Large intestine (tissue), 3 donors: ENCODE measurements around the gene PSMB8. TPM values are rescaled to one million over a fixed set of nuclear protein-coding genes. Genes with fewer than 3 reads are reported as not detected.
"Not testable (repeated sequence)": the region's sequence is repeated elsewhere in the genome, so short reads cannot be mapped to it uniquely, and the experiment has no call there.

ENCODE experiments used
- DNase-seq, 2 donors: peaks; one replicate each; pipeline versions ENCODE4 v3.0.0 to v3.0.0-alpha.2; 2013
- H3K27ac ChIP-seq: one replicate; pipeline ENCODE4 v1.5.1; 2013; ENCODE audit warnings: low read length
- H3K27me3 ChIP-seq: 2 replicates; pipeline ENCODE4 v1.6.1; 2013; ENCODE audit warnings: low read length; ENCODE audit not compliant: control insufficient read depth, insufficient read depth
- H3K36me3 ChIP-seq: 2 replicates; pipeline ENCODE4 v1.6.1; 2013; ENCODE audit warnings: low read length; ENCODE audit not compliant: control insufficient read depth, insufficient read depth
- H3K4me1 ChIP-seq: one replicate; pipeline ENCODE4 v1.6.1; 2013; ENCODE audit warnings: low read length; ENCODE audit not compliant: control insufficient read depth, insufficient read depth
- H3K4me3 ChIP-seq: one replicate; pipeline ENCODE4 v1.5.1; 2013; ENCODE audit warnings: low read length
- H3K9me3 ChIP-seq: one replicate; pipeline ENCODE4 v1.6.1; 2013; ENCODE audit warnings: mild to moderate bottlenecking, low read depth, low read length, moderate library complexity; ENCODE audit not compliant: control insufficient read depth
- WGBS: methylation state at CpG from one replicate; pipeline ENCODE4 v1.1.5; 2013; ENCODE audit warnings: low lambda C conversion rate; ENCODE audit not compliant: insufficient coverage; 5-methylcytosine and 5-hydroxymethylcytosine counted together
- polyA plus RNA-seq: library from polyadenylated mRNA; unstranded; fragments of 120-200 nt; gene quantifications from one replicate; pipeline ENCODE4 v1.2.1, GENCODE V29; 2013

The PSMB8 gene
- polyA plus RNA-seq, 1 donor, result 47.3 TPM

DNA sequence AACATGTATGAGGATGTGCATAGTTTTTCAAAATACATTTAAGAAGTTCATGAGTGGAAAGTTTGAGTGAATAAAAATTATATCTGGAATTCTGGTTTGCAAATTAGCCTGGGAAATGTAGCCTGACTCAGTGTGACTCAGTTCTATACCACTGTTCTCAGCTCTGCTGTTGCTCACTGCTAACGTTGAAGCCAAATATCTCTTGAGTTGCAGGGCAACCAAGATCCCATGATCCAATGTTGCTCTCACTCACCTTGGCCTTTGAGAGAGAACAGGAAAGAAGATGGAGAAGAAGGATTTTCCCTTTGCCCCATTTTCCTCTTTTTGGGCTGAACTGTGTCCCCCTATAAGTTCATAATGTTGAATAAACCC is 39.0 kb upstream of the PSMB8 start:
- no CpG with 5 or more reads among the region's 1 CpG for WGBS
- no peak overlapping the region for H3K27ac ChIP-seq
- H3K9me3 ChIP-seq, result peaks cover 3% of the 10 kb centered on the region
- no peak overlapping the region for H3K4me3 ChIP-seq
- H3K4me1 ChIP-seq, result no peaks in the 10 kb centered on the region
- H3K27me3 ChIP-seq, result peaks cover 41% of the 10 kb centered on the region
- DNase-seq, result no peak
- H3K36me3 ChIP-seq, result no peaks in the 10 kb centered on the region

- H3K27ac ChIP-seq, H3K36me3 ChIP-seq, DNase-seq, H3K4me3 ChIP-seq, H3K9me3 ChIP-seq, H3K4me1 ChIP-seq: not testable (repeated sequence)
- no CpG with 5 or more reads among the region's 3 CpGs for WGBS
- H3K27me3 ChIP-seq, result peaks cover 43% of the 10 kb centered on the region
These were observed 37.1 kb upstream of the PSMB8 start for GRCh38 chr6:32880962-32881361.

DNA sequence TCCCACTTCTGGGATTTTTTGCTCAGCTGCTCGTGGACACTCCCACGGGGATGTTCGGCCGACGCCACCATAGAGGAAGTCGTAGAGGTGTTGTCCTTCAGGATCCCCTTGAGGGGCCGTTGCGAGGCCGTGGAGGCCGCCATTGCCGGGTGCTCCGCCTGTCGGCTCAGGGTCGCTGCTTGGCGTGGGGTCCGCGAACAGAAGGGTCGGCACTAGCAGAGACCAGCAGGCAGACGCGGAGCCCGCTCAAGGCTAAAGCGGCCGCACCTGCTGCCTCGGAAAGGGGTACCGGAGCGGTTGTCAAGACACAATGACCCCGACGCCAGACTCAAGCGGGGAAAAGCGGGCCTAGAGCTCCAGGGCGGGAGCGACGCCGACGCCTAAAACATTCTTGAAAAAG is 35.8 kb upstream of the PSMB8 start:
- H3K27me3 ChIP-seq, result peaks cover 43% of the 10 kb centered on the region
- H3K27ac ChIP-seq, result no peak overlapping the region
- no peaks in the 10 kb centered on the region for H3K36me3 ChIP-seq
- WGBS, result 20% methylated on average over 1 of the region's 35 CpGs
- peaks cover 3% of the 10 kb centered on the region for H3K9me3 ChIP-seq
- H3K4me3 ChIP-seq, result no peak overlapping the region
- H3K4me1 ChIP-seq, result no peaks in the 10 kb centered on the region
- DNase-seq, result no peak

GRCh38 chr6:32876603-32877002 is 32.8 kb upstream of the PSMB8 start:
- Histone ChIP-seq H3K4me3 (no peak overlapping the region), H3K27ac (no peak overlapping the region), H3K36me3 (no peaks in the 10 kb centered on the region), H3K27me3 (peaks cover 26% of the 10 kb centered on the region), H3K9me3 (peaks cover 3% of the 10 kb centered on the region), H3K4me1 (no peaks in the 10 kb centered on the region)
- DNase-seq, result no peak
- WGBS, result 73% methylated on average over 2 of the region's 2 CpGs

DNA sequence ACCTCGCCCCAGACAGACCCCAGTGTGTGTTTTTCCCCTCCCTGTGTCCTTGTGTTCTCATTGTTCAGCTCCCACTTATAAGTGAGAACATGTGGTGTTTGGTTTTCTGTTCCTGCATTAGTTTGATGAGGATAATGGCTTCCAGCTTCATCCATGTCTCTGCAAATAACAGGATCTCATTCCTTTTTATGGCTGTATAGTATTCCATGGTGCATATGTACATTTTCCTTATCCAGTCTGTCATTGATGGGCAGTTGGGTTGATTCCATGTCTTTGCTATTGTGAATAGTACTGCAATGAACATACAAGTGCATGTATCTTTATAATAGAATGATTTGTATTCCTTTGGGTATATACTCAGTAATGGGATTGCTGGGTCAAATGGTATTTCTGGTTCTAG is 30.1 kb upstream of the PSMB8 start:
- H3K4me3 ChIP-seq, H3K4me1 ChIP-seq, H3K27ac ChIP-seq, H3K9me3 ChIP-seq, DNase-seq, H3K36me3 ChIP-seq: not testable (repeated sequence)
- WGBS, result no CpG with 5 or more reads among the region's 1 CpG
- H3K27me3 ChIP-seq, result peaks cover 13% of the 10 kb centered on the region

- H3K36me3 ChIP-seq, result no peaks in the 10 kb centered on the region
- no peak overlapping the region for H3K4me3 ChIP-seq
- H3K27ac ChIP-seq, result no peak overlapping the region
- peak; percentile 63 for DNase-seq
- peaks cover 28% of the 10 kb centered on the region for H3K27me3 ChIP-seq
- WGBS, result 0% methylated on average over 5 of the region's 5 CpGs
- no peaks in the 10 kb centered on the region for H3K9me3 ChIP-seq
- H3K4me1 ChIP-seq, result peaks cover 4% of the 10 kb centered on the region
These were observed 24.5 kb upstream of the PSMB8 start for GRCh38 chr6:32868257-32868788.

DNA sequence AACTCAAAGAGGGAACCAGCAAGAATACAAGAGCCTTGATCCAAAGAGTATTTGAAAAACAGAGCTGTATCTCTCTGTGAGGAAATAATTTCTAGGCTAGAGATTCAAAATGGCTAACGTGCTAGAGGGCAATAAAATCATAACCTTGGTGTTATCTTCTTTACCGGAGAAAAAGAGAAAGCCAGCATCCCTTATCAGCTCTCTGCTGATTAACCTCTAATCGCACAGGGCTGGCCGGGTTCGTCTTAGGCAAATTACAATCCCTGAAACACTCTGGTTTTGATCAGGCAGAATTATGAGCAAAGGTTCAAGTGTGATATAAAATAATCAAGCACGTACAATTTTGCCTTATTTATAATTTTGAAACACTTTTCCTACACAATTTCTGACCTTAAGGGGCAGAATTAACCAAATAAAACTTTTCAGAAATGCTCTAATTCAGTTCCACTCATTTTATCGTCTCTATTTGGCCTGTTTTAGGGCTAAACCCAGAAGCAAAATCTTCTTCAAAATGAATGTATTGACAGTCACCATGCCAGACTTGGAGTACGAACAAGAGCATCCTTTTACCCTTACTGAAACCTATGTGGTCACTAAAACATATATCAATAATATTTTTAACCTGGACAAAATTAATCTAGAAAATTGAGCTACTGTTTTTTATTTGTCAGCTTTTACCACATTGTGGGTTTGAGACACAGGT is 23.9 kb upstream of the PSMB8 start:
- WGBS, result 50% methylated on average over 2 of the region's 8 CpGs
- no peaks in the 10 kb centered on the region for H3K36me3 ChIP-seq
- peak in 1 of 2 donors; percentile 63 for DNase-seq
- H3K4me3 ChIP-seq, result no peak overlapping the region
- H3K9me3 ChIP-seq, result no peaks in the 10 kb centered on the region
- peaks cover 4% of the 10 kb centered on the region for H3K4me1 ChIP-seq
- H3K27ac ChIP-seq, result no peak overlapping the region
- peaks cover 28% of the 10 kb centered on the region for H3K27me3 ChIP-seq

GRCh38 chr6:32867022-32867477 is 23.2 kb upstream of the PSMB8 start:
- Histone ChIP-seq H3K27me3 (peaks cover 27% of the 10 kb centered on the region), H3K4me3 (no peak overlapping the region), H3K9me3 (no peaks in the 10 kb centered on the region), H3K36me3 (no peaks in the 10 kb centered on the region), H3K27ac (no peak overlapping the region), H3K4me1 (peaks cover 4% of the 10 kb centered on the region)
- DNase-seq, result no peak
- WGBS, result no CpG with 5 or more reads among the region's 3 CpGs

DNA sequence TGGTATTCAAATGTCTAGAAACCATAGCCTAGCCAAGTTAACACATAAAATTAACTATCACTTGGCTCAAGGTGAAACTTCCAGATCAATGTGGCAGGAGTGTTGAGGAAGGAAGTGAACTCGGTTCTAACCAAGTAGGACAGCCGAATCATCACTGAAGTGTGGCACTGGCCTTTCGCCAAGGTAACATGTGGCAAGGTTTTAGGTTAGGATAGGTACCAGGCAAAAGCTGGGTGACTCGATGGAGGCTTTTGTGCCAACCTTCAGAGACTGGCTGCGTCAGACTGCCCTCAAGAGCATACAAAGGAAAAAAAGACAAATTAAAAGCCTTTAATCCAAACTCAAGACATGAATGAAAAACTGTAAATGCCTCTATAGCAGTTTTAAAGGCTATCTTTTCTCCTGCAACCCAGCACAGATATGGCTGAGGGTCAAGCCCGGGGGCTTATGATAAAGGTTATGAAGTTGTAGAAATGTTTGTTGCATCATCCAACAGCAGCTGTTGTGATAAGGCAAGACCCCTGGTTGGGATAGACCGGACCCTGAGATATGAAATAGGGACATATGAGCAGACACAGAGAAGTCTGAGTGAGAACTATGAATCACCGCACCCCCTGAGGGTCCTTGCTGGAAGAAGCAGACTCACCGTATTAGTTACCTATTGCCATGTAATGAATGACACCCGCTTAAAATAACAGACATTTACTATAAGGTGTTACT is 22.0 kb upstream of the PSMB8 start:
- peaks cover 30% of the 10 kb centered on the region for H3K27me3 ChIP-seq

GRCh38 chr6:32862725-32863124 is 18.9 kb upstream of the PSMB8 start:
- 74% methylated on average over 3 of the region's 3 CpGs for WGBS
- H3K9me3 ChIP-seq, result no peaks in the 10 kb centered on the region

More for the DNA sequence above, 22.0 kb upstream of the PSMB8 start:
- no peaks in the 10 kb centered on the region for H3K36me3 ChIP-seq
- no peak for DNase-seq
- no peak overlapping the region for H3K27ac ChIP-seq
- WGBS, result no CpG with 5 or more reads among the region's 10 CpGs
- H3K4me1 ChIP-seq, result peaks cover 4% of the 10 kb centered on the region
- no peaks in the 10 kb centered on the region for H3K9me3 ChIP-seq
- no peak overlapping the region for H3K4me3 ChIP-seq

More at GRCh38 chr6:32862725-32863124, 18.9 kb upstream of the PSMB8 start:
- no peak for DNase-seq
- Histone ChIP-seq H3K27me3 (peaks cover 22% of the 10 kb centered on the region), H3K4me3 (no peak overlapping the region), H3K36me3 (peaks cover 5% of the 10 kb centered on the region), H3K27ac (no peak overlapping the region), H3K4me1 (peaks cover 4% of the 10 kb centered on the region)
